ENCODE results near the gene NUB1.

GRCh38 chr7:151408498-151408838, 66.9 kb downstream of the NUB1 start:
- TF ChIP-seq CTCF (optimal IDR thresholded peaks at IDR 0.05 in 1 of 3, IDR thresholded peaks at IDR 0.05 in 1 of 3, conservative IDR thresholded peaks at IDR 0.05 in 1 of 3; ENCODE audit: extremely low read depth in 1 of 3, insufficient read depth in 2 of 3, low read length in 3 of 3) (no peak), EZH2 (IDR thresholded peaks at IDR 0.05; ENCODE audit: low read length) (no peak)
